Vagina (tissue), 2 donors: ENCODE results near the gene MMD2. TPM values are rescaled to one million over a fixed set of nuclear protein-coding genes. Genes with fewer than 3 reads are reported as not detected.

Experiments used
- DNase-seq, 2 donors: peaks; one replicate each; pipeline ENCODE4 v3.0.0-alpha.2; 2017; ENCODE audit errors: extremely low spot score in 2 of 2
- H3K27ac ChIP-seq: fragments of 200-600 bp; sonication (generic); one replicate; pipeline ENCODE4 v1.5.1; 2019
- H3K27me3 ChIP-seq: fragments of 200-600 bp; sonication (generic); one replicate; pipeline ENCODE4 v1.5.1; 2019
- H3K36me3 ChIP-seq, 2 donors: fragments of 200-600 bp; sonication (generic); one replicate each; pipeline ENCODE4 v1.5.1; 2017 to 2019
- H3K4me1 ChIP-seq: fragments of 200-600 bp; sonication (generic); one replicate; pipeline ENCODE4 v1.5.1; 2019
- H3K4me3 ChIP-seq, 2 donors: fragments of 200-600 bp; sonication (generic); 1 replicate in 1 of 2; 2 replicates in 1 of 2; pipeline ENCODE4 v1.5.1; 2016 to 2019
- H3K9me3 ChIP-seq: fragments of 200-600 bp; sonication (generic); one replicate; pipeline ENCODE4 v1.5.1; 2019
- POLR2A ChIP-seq, 2 donors: fragments of 450-650 bp; IDR thresholded peaks; one replicate each; pipeline ENCODE4 v1.6.1; 2017; ENCODE audit warnings: antibody characterized with exemption in 2 of 2, mild to moderate bottlenecking in 2 of 2, moderate library complexity in 2 of 2
- POLR2AphosphoS5 ChIP-seq, 2 donors: sonication (generic); formaldehyde crosslinking; IDR thresholded peaks; one replicate each; pipeline ENCODE4 v1.9.0; 2017; ENCODE audit warnings: antibody characterized with exemption in 2 of 2, mild to moderate bottlenecking in 2 of 2, low read depth in 1 of 2; ENCODE audit not compliant: insufficient read depth in 1 of 2
- intact Hi-C: fragments of 100-400 bp; cut with DNase I; formaldehyde crosslinking; loops from one replicate; pipeline ENCODE4 v1.15.1; 2023
- total RNA-seq: library from RNA; depleted of rRNA; stranded (reverse); fragments of >200 nt; gene quantifications from one replicate; pipeline ENCODE4 v1.2.3, GENCODE V29; 2016
- TF ChIP-seq, protein P1 (sequence below), 3 experiments: fragments of 450-650 bp in 2 of 3; fragments of 200-600 bp in 1 of 3; sonication (generic) in 1 of 3; IDR thresholded peaks; one replicate each; pipeline ENCODE4 v1.5.1; 2017 to 2019; ENCODE audit warnings: antibody characterized with exemption in 3 of 3, mild to moderate bottlenecking in 2 of 3, moderate library complexity in 2 of 3

MMD2 gene
- total RNA-seq, 1 donor from 2014 or later = not detected

- no peak for DNase-seq
- intact Hi-C loops = loop anchor here (5.0 kb wide), 1 partner anchor 1751 kb away; no protein-coding TSS in a partner anchor
- Histone ChIP-seq H3K27ac (no peak overlapping the region), H3K9me3 (no peaks in the 10 kb centered on the region), H3K27me3 (no peaks in the 10 kb centered on the region), H3K36me3 (no peaks in the 10 kb centered on the region), H3K4me1 (peaks cover 31% of the 10 kb centered on the region), H3K4me3 (no peak overlapping the region)
- TF ChIP-seq POLR2A (IDR thresholded peaks at IDR 0.05) (no peak), POLR2AphosphoS5 (IDR thresholded peaks at IDR 0.05; ENCODE audit: insufficient read depth in 1 of 2, low read depth in 1 of 2) (no peak)
- TF ChIP-seq, protein P1, sequence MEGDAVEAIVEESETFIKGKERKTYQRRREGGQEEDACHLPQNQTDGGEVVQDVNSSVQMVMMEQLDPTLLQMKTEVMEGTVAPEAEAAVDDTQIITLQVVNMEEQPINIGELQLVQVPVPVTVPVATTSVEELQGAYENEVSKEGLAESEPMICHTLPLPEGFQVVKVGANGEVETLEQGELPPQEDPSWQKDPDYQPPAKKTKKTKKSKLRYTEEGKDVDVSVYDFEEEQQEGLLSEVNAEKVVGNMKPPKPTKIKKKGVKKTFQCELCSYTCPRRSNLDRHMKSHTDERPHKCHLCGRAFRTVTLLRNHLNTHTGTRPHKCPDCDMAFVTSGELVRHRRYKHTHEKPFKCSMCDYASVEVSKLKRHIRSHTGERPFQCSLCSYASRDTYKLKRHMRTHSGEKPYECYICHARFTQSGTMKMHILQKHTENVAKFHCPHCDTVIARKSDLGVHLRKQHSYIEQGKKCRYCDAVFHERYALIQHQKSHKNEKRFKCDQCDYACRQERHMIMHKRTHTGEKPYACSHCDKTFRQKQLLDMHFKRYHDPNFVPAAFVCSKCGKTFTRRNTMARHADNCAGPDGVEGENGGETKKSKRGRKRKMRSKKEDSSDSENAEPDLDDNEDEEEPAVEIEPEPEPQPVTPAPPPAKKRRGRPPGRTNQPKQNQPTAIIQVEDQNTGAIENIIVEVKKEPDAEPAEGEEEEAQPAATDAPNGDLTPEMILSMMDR (IDR thresholded peaks at IDR 0.05) = no peak
Observed at GRCh38 chr7:4878336-4879335, 80.4 kb downstream of the MMD2 start.

DNA sequence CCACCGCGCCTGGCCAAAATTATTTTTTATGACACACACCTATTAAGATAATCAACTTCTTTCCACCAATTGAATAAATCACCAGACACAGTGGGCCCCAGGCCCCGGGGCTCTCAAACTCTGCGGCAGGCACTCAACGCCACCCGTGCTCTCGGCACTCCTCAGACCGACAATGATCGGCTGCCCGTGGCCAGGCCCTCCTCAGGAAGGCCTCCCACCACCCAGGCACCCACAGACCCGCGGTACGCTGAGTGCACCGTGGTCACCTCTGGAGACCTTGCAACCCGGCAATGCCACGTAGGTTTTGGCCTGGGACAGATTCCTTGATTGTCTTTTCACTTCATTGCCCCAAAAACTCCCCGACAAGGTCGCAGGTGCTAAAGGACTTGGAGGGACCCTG, 82.4 kb downstream of the MMD2 start:
- H3K27ac ChIP-seq = no peak overlapping the region
- no peaks in the 10 kb centered on the region for H3K36me3 ChIP-seq
- DNase-seq = no peak
- TF ChIP-seq POLR2AphosphoS5 (IDR thresholded peaks at IDR 0.05; ENCODE audit: insufficient read depth in 1 of 2, low read depth in 1 of 2) (no peak), POLR2A (IDR thresholded peaks at IDR 0.05) (no peak)
- TF ChIP-seq, protein P1 (IDR thresholded peaks at IDR 0.05) = no peak
- no peaks in the 10 kb centered on the region for H3K9me3 ChIP-seq
- peaks cover 26% of the 10 kb centered on the region for H3K4me1 ChIP-seq
- H3K27me3 ChIP-seq = no peaks in the 10 kb centered on the region
- intact Hi-C loops = loop anchor here (5.0 kb wide), 1 partner anchor 1749 kb away; no protein-coding TSS in a partner anchor
- no peak overlapping the region for H3K4me3 ChIP-seq

- intact Hi-C loops = loop anchor here (5.0 kb wide), 1 partner anchor 1748 kb away; no protein-coding TSS in a partner anchor
- Histone ChIP-seq H3K4me1 (peaks cover 26% of the 10 kb centered on the region), H3K36me3 (no peaks in the 10 kb centered on the region), H3K27ac (no peak overlapping the region), H3K9me3 (no peaks in the 10 kb centered on the region), H3K27me3 (no peaks in the 10 kb centered on the region), H3K4me3 (no peak overlapping the region)
- no peak for DNase-seq
- TF ChIP-seq POLR2AphosphoS5 (IDR thresholded peaks at IDR 0.05; ENCODE audit: insufficient read depth in 1 of 2, low read depth in 1 of 2) = no peak
- TF ChIP-seq, protein P1 (IDR thresholded peaks at IDR 0.05) = no peak
- TF ChIP-seq POLR2A (IDR thresholded peaks at IDR 0.05) = no peak
Observed at GRCh38 chr7:4875391-4875790, 83.6 kb downstream of the MMD2 start.

DNA sequence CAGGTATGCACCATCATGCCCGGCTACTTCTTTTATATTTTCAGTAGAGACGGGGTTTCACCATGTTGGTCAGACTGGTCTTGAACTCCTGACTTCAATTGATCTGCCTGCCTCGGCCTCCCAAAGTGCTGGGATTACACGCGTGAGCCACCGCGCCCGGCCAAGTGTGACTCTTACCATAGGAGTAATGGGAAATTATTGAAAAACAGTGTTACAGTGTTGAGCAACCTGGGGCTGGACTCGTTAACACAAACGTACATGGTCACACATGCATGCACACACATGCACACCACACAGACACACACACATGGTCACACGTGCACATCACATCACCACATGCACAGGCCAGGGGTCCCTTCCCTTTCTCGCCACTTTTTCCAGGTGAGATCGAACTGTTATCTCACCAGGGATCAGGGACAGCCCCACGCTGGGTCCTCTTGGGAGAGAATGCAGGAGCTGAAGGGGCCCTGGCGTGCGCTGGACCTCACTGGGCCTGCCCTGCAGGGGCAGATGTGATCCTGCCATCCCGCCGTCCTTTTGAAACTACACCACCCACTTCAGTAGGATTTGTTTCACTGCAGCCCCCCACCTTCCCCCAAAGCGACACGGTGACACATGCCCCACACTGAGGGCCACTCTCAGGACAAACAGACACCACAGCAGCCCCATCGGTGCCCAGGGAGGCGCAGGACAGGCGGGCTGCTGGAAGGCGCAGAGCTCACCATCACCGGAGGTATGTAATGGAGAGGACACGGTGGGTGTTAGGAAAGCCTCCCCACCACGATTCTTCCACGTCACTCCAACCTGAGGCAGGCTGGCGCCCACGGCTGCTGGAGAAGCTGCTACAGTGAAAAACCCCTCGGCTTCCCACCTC, 85.7 kb downstream of the MMD2 start:
- Histone ChIP-seq H3K4me1 (peaks cover 10% of the 10 kb centered on the region), H3K27ac (no peak overlapping the region), H3K27me3 (no peaks in the 10 kb centered on the region), H3K9me3 (no peaks in the 10 kb centered on the region), H3K36me3 (no peaks in the 10 kb centered on the region), H3K4me3 (no peak overlapping the region)
- intact Hi-C loops = no loop called here
- DNase-seq = no peak
- TF ChIP-seq, protein P1 (IDR thresholded peaks at IDR 0.05) = no peak
- TF ChIP-seq POLR2A (IDR thresholded peaks at IDR 0.05) (no peak), POLR2AphosphoS5 (IDR thresholded peaks at IDR 0.05; ENCODE audit: insufficient read depth in 1 of 2, low read depth in 1 of 2) (no peak)
